Activated CD8-positive, alpha-beta memory T cell treated with anti-CD3 and anti-CD28 coated beads, Interleukin-2, amount 50 U/mL, for 24 hours (primary cell): ENCODE results near the gene TUBB.
A peak's percentile ranks its signal among the peaks of the same experiment; 100 is the strongest.
"Not testable (repeated sequence)": the region's sequence is repeated elsewhere in the genome, so short reads cannot be mapped to it uniquely, and the experiment has no call there.

Experiments used
- DNase-seq: peaks from one replicate; pipeline ENCODE4 v3.0.0-alpha.2; 2020; ENCODE audit errors: extremely low read depth

TUBB gene

DNA sequence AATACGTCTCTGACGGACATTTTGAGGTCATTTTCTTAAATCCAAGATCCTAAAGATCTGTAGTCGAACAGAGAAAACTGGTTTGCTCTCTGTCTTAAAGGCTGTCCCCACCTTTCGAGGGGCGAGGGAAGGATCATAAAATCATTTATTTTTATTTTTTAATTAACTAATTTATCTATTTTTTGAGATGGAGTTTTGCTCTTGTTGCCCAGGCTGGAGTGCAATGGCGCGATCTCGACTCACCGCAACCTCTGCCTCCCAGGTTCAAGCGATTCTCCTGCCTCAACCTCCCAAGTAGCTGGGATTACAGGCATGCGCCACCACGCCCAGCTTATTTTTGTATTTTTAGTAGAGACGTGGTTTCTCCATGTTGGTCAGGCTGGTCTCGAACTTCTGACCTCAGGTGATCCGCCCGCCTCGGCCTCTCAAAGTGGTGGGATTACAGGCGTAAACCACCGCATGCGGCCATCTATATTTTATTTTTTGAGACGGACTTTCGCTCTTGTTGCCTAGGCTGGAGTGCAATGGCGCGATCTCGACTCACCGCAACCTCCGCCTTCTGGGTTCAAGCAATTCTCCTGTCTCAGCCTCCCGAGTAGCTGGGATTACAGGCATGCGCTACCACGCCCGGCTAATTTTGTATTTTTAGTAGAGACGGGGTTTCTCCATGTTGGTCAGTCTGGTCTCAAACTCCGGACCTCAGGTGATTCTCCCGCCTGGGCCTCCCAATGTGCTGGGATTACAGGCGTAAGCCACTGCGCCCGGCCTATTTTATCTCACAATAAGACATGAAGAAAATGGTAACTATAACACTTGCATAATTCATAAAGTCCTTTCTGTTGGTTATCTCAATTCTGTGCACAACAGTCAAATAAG is 2.1 kb upstream of the TUBB start:
- DNase-seq: not testable (repeated sequence)

DNA sequence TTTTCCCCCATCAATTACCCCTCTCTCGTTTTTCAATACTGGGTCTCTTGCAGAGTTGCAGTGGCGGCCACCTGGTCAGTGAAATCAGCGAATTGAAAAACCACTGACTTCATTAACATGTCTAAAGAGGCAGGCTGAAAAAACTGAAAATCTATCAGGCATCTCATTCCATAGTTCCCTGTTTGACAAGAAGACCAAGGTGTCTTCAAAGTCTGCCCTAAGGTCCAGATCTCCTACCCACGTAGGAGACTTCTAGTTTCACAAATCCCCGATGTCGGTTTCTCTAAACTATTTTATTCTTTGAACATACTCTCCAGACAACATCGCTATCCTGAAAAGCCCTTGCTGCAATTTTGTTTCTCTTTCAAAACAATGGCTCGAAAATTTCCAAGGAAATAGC is 796 bp upstream of the TUBB start:
- no peak for DNase-seq

DNA sequence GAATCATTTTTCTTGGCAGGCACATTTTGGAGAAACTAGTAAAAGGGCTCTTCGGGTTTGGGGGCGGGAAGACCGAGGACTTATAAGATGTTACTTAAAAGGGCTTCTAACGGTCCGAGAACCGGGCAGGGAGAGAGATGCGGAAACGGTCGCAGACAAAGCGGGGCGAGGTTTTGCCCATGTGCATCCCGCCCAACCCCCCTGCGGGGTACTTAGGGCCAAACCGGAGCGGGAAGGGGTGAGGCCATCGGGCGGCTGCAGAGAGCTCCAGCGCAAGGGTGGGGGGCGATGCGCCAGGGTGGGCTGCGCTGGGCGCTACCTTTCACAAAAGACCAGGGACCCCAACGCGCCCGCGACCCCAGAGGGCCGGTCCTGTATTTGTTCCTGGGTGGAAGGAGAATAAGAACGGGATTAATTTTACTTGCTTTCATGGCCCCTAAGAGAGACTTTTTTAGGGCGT is 616 bp downstream of the TUBB start:
- DNase-seq: no peak

DNA sequence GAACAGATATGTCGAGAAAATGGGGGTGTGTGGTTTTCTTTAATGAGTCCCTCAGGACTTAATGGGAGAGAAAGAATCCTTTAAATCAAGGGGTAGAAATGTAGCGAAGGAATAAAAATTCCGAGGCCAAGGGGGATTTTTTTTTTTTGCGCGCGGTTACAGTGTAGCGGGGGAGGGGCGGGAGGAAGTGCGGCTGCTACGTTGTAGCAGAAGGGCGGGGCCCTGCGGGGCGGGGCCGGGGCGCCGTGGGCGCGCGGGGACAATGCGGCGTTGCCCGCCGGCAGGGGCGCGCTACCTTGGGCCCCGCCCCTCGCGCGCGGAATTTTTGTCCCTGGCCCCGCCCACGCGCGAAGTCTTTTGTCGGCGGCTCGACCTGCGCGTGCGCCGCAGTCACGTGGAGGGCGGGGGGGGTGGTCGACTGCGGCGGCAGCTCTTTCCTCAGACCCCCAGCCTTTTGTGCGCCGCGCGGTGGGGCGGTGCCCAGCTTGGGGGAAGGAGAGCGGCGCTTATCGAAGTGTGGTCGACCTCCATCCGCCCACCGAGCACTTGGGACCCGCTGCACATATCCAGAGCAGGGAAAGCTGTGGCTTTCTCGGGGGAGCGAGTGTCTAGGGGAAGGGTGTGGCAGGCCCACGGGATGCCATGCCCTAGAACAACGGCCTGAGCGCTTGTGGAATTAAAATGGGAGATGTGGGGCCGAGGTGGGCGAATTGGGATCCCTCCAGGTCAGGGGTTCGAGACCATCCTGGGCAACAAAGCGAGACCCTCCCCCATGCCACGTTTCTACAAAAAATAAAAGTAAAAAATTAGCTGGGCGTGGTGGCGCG is 1.3 kb downstream of the TUBB start:
- DNase-seq: peak; percentile 80

DNA sequence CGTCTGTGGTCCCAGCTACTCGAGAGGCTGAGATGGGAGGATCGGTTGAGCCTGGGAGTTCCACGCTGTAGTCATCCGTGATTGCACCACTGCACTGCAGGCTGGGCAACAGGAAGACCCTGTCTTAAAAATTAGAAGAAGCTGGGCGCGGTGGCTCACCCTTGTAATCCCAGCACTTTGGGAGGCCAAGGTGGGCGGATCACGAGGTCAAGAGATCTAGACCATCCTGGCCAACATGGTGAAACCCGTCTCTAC is 1.8 kb downstream of the TUBB start:
- not testable (repeated sequence) for DNase-seq

DNA sequence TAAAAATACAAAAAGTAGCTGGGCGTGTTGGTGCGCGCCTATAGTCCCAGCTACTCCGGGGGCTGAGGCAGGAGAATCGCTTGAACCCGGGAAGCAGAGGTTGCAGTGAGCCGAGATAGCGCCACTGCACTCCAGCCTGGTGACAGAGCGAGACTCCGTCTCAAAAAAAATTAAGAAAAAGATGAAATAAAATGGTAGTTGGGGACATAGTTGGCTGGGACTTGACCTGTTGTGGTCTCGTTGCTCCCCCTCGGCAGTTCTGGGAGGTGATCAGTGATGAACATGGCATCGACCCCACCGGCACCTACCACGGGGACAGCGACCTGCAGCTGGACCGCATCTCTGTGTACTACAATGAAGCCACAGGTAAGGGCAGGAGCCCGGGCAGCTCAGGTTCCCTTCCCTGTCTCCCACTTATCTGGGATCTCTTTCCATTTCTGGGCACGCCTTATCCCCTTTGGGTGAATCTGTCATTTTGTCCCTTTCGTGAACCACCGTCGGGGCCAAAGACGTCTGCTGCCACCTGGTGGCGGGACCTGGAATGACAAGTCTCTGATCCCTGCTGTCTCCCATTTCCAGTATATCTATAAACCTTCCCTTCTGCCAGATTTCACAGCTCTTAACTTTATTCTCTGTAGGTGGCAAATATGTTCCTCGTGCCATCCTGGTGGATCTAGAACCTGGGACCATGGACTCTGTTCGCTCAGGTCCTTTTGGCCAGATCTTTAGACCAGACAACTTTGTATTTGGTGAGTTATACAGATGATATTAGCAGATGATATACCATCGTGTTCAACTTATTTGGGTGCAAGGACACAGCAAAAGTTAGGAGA is 2.3 kb downstream of the TUBB start:
- peak; percentile 68 for DNase-seq

DNA sequence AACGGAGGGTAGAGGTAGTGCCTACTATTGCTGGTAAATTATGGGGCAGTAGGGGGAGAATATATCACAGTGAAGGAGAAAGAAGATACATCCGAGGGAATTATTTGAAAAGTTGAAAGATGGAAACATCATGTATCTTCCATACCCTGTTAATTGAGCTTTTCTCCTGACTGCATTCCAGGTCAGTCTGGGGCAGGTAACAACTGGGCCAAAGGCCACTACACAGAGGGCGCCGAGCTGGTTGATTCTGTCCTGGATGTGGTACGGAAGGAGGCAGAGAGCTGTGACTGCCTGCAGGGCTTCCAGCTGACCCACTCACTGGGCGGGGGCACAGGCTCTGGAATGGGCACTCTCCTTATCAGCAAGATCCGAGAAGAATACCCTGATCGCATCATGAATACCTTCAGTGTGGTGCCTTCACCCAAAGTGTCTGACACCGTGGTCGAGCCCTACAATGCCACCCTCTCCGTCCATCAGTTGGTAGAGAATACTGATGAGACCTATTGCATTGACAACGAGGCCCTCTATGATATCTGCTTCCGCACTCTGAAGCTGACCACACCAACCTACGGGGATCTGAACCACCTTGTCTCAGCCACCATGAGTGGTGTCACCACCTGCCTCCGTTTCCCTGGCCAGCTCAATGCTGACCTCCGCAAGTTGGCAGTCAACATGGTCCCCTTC is 3.1 kb downstream of the TUBB start:
- not testable (repeated sequence) for DNase-seq

DNA sequence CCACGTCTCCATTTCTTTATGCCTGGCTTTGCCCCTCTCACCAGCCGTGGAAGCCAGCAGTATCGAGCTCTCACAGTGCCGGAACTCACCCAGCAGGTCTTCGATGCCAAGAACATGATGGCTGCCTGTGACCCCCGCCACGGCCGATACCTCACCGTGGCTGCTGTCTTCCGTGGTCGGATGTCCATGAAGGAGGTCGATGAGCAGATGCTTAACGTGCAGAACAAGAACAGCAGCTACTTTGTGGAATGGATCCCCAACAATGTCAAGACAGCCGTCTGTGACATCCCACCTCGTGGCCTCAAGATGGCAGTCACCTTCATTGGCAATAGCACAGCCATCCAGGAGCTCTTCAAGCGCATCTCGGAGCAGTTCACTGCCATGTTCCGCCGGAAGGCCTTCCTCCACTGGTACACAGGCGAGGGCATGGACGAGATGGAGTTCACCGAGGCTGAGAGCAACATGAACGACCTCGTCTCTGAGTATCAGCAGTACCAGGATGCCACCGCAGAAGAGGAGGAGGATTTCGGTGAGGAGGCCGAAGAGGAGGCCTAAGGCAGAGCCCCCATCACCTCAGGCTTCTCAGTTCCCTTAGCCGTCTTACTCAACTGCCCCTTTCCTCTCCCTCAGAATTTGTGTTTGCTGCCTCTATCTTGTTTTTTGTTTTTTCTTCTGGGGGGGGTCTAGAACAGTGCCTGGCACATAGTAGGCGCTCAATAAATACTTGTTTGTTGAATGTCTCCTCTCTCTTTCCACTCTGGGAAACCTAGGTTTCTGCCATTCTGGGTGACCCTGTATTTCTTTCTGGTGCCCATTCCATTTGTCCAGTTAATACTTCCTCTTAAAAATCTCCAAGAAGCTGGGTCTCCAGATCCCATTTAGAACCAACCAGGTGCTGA is 3.9 kb downstream of the TUBB start:
- DNase-seq: not testable (repeated sequence)

DNA sequence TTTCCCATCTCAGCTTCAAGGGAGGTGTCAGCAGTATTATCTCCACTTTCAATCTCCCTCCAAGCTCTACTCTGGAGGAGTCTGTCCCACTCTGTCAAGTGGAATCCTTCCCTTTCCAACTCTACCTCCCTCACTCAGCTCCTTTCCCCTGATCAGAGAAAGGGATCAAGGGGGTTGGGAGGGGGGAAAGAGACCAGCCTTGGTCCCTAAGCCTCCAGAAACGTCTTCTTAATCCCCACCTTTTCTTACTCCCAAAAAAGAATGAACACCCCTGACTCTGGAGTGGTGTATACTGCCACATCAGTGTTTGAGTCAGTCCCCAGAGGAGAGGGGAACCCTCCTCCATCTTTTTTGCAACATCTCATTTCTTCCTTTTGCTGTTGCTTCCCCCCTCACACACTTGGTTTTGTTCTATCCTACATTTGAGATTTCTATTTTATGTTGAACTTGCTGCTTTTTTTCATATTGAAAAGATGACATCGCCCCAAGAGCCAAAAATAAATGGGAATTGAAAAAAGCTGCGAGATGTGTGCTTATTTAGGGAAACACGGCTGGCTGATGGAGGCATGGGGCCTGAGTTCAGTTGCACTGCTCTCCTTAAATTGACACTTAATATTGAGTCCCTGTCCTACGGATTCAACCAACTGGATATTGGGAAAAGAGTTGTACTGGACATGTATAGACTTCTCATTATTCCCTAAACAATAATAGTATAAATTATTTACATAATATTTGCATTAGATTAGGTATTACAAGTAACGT is 4.9 kb downstream of the TUBB start:
- no peak for DNase-seq

DNA sequence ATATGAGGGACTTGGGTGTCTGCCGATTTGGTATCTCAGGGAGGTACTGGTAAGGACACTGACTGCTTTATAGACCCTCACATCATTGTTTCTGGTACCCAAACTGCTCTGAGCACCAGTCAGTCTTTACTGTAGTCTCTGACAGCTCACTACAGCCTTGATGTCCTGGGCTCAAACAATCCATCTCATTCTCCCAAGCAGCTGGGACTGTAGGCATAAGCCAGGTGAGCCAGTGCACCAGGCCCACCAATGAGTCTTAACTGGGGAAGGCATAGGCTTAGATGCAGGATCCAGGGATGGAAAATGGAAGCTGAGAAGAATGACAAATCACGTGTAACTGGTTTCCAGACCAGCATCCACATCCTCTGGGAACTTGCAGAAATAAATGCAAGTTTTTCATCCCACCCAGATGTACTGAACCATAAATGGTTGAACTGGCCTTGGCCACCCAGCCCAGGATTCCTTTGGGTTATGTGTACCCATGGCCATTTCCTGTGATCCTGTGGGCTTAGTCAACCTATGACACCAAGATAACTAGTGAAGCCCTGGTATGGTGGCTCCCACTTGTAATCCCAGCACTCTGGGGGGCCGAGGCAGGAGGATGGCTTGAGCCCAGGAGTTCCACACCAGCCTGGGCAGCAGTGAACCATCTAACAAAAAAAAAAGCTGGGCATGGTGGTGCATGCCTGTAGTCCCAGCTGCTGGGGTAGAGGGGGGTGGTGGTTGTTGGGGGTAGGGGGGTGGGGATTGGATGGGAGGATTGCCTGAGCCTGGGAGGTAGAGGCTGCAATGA is 5.8 kb downstream of the TUBB start:
- DNase-seq: no peak

DNA sequence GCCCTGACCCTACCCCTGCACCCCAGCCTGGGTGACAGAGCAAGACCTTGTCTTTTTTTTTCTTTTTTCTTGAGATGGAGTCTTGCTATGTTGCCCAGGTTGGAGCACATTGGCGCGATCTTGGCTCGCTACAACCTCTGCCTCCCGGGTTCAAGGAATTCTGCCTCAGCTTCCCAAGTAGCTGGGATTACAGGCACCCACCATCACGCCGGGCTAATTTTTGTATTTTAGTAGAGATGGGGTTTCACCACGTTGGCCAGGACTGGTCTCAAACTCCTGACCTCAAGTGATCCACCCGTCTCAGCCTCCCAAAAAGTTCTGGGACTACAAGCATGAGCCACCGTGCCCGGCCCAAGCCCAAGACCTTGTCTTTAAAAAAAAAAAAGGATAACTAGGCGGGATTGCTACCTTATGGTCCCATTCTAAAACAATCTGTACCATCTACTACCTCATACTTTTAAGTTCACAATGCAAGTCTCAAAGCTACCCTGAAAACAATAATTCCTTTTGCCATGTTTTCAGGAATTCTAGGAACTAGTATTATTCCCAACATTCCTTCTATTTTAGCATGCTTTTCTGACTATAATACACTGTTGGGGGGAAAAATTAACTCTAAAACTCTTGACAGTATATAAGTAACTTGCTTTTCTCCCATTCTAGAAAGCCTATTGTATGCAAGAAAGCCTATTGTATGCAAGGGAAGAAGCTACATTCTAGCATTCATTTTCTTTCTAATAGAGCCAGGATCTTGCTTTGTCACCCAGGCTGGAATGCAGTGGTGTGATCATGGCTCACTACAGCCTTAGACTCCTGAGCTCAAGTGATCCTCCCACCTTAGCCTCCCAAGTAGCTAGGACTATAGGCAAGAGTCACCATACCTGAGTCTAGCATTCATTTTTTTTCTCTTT is 6.6 kb downstream of the TUBB start:
- no peak for DNase-seq

DNA sequence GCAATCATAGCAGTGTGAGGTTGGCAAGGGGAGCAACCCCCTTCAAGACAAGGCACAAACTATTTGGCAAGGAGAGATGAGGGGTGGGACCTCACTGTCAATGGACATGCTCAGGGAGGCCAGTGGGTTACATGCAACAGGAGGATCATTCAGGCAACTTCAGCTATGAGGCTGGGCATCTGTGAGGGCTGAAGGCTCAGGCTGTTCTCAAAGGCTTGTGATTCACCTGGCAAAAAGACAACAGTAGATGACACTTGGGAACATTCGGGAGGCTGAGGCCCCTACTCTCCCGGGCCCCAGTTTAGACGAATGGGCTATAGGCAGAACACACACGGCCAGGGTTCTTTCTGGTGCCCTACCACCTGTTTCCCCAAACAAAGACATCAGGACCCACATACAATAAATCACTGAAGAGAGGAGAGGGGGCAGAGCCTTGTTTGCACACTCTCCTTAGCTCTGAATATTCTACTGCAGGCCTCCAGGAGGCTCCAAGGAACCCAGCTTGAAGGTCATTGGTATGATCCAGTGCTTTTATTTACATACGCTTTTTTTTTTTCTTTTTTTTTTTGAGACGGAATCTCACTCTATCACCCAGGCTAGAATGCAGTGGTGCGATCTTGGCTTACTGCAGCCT is 7.9 kb downstream of the TUBB start:
- no peak for DNase-seq

DNA sequence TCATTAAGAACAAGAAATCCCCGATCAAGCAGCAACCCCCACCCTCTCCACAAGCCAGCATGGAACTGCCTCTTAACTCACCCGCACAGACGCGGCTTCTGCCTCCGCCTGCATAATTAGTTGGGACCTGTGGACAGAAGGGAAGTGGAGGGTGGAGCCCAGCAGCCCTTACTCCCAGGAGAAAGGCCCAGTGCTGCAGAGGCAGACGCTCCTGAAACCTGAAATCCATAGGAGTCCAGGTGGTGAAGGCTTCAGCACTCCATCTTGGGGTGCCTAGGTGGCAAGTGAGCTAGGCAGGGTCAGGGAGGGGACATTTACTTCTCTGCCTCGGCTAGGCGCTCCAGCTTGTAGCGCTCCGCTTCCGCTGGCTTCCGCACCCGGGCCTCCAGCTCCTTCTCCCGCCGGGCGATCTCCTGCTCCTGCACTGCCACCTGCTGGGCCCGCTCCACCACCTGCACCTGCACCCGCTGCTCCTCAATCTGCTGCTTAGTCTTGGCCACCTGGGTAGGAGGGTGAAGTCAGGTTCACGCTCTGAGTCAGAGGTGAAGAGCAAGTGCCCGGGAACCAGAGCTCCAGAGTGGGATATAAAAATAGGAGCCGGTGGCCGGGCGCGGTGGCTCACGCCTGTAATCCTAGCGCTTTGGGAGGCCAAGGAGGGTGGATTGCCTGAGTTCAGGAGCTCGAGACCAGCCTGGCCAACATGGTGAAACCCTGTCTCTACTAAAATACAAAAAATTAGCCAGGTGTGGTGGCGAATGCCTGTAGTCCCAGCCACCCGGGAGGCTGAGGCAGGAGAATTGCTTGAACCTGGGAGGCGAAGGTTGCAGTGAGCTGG is 10.7 kb downstream of the TUBB start:
- DNase-seq: peak; percentile 55

DNA sequence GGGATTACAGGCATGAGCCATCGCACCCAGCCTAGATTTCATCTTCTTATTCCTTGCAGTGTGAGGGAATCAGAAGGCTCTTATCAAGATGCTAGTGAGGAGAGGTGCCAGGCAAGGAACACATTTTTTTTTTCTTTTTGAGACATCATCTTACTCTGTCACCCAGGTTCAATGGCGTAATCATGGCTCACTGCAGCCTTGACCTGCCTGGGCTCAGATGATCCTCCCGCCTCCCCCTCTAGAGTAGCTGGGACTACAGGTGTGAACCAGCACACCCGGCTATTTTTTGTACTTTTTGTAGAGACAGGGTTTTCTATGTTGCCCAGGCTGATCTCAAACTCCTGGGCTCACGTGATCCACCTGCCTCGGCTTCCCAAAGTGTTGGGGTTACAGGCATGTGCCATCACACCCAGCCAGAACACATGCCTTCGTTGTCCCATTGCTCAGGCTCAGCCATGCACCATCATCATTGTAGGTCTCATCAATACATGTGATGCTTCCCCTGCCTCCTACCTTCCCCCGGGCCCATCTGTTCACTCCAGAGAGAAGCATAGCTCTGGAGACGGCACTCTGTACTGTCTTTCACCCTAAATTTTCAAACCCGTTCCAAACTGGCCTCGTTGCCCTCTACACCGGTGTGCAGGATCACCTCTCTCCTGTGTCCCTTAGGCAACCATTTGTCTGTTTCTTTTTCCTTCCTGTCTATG is 12.2 kb downstream of the TUBB start:
- DNase-seq: no peak

DNA sequence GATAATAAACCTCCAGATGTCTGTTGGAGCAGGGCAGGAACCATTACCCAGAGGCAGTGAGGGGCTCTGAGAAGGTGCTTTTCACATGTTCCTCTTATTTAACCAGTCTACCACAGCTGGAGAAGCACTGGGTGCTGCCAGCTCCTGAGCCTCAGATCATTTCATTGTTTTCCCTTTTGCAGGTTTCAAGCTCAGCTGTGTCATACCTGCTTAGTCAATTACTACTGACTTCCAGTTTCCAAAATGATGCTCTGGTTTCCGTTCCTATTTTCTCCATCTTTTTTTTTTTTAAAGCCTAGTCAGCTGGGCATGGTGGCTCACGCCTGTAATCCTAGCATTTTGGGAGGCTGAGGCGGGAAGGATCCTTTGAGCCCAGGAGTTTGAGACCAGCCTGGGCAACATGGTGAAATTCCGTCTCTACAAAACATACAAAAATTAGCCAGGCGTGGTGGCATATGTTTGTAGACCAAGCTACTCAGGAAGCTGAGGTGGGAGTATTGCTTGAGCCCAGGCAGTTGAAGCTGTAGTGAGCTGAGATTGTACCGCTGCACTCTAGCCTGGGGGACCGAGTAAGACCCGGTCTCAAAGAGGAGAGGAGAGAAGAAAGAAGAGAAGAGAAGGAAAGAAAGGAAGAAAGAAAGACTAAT is 15.6 kb downstream of the TUBB start:
- no peak for DNase-seq
